Measurements from ENCODE around the gene LOXL4.
A peak's percentile ranks its signal among the peaks of the same experiment; 100 is the strongest.

LOXL4 gene

DNA sequence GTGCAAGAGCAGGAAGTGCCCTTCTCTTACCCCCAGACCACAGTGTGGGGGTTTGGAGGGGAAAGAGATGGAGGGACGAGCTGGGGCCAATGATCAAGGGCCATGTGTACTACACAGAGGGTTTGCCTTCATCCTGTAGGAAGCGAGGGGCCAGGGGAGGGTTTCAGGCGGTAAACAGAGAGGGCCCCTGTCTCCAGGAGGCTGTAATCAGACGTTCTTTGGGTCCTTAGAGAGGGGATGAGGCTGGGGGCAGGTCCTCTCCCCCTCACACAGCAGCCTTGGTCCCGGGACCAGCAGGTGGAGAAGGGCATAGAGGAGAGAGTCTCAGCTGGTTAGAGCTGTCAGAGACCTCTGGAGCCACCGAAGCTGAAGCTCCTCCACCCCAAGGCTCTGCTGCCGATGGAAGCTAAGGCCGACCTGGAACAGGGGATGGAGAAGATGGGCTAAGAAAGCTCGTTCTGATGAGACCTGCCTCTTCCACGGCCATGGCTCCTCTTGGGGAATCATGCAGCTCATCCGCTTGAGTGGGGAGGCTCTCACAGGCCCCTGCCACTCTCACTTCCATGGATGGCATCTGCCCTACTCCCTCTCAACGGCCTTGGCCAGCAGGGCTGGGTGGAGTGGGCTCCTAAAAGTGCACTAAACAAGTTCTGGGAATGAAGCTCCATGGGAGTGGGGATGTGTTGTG is 3.5 kb downstream of the LOXL4 start:
- DNase-seq (ENCODE audit: low read depth) = no peak

DNA sequence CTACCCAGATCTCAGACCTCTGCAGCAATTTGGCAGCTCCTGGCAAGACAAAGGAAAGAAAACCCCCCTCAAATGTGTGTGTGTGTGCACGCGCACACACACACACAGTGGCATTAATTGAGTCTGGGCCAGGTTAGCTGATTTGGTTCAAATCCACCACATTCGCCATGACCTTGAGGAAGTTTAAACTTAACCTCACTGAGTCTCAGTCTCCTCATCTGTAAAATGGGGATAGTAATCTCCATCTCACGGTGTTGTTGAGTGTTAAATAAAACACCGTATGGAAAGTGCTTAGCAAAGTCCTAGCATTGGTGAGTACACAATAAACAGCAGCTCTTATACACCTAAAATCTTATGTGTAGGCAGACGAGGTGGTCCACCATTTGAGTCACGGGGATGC is 4.9 kb downstream of the LOXL4 start:
- no peak for DNase-seq (ENCODE audit: low read depth)

DNA sequence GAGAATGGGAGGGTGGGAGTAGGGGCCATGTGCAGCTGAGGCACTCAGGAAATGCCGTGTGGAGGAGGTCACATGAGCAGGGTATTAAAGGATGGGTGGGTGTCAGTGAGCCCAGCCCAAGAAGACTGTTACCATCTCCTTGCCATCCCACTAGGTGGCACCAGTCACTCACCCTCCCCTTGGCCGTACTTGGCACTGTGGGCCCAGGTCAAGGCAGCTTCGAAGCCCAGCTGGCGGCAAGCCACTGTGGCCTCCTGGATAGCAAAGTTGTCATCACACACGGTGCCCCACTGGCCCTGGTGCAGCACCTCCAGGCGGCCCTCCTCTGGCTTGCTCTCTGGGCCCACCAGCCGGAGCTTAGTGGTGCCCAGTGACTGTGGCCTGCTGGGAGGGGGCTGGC is 5.4 kb downstream of the LOXL4 start:
- peak; percentile 62 for DNase-seq (ENCODE audit: low read depth)

DNA sequence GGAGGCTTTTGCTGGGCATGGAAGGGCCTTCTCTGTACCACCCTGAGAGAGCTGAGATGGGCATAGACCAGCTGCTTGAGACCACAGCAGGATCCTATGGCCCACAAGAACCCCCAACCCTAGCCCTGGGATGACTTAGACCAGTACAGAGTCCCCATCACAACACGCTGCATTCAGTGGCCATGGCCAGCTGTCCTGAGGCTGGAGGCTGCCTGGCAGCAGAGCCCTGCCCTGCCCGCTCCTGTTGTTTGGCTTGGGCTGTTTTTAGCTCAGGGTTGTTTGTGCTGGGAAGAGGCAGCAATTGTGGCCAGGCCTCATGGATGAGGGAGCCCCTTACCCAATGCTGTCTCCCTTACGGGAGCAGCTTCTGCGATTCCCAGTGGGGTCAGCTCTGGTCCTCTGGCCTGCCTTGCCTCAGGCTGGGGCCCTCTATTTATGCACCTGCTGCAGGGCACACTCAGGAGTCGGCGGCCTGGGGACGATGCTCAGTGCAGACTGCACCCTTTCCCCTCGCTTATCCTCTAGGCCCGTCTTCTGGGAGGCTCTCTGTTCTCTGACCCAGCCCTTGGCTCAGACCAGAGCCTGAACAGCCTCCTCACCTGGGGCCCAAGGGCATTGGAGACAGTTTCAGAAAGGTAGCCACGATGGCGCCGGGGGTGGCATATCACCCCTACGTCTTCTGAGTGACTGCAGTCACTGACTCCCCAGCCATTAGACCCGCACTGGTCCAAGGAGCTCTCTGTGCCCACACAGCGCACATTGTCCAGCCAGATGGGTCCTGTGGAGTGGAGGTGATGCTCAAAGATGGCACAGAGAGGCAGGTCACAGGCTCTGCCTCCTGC is 6.3 kb downstream of the LOXL4 start:
- DNase-seq (ENCODE audit: low read depth) = no peak

DNA sequence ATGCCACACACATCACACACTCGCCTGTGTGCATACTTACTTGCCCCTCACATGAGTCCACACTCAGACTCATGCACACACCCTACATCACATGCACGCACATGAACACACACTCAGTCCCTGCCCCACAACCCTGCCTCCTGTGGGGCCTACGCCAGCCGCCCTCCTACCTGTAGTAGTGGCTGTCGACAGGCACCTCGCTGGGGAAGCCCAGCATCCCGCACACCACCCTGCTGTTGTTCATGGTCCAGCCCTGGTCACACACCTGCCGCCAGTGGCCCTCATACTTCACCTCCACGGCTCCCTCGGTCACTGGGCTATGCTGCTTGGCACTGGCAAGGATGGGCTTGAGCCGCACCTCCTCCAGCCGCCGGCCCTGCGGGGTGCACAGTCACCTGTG is 7.2 kb downstream of the LOXL4 start:
- DNase-seq (ENCODE audit: low read depth) = no peak

DNA sequence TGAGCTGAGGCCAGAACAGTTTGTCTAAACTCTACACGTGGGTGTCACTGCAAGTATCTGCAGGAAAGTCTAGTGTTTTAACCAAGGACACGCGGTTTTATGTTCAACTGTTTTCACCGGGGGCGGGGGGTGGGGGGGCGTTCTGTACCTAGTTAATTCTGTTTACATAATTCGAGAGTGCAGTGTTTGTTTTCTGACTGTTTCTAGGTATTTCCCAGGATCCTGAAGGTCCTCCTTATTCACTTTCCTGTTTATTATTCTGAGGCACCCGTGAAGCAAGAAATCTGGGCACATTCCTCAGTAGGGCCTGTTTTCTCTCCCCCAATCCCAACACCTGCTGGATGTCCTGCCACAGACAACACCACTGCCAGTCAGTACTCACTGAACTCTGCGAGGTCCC is 7.6 kb downstream of the LOXL4 start:
- no peak for DNase-seq (ENCODE audit: low read depth)

DNA sequence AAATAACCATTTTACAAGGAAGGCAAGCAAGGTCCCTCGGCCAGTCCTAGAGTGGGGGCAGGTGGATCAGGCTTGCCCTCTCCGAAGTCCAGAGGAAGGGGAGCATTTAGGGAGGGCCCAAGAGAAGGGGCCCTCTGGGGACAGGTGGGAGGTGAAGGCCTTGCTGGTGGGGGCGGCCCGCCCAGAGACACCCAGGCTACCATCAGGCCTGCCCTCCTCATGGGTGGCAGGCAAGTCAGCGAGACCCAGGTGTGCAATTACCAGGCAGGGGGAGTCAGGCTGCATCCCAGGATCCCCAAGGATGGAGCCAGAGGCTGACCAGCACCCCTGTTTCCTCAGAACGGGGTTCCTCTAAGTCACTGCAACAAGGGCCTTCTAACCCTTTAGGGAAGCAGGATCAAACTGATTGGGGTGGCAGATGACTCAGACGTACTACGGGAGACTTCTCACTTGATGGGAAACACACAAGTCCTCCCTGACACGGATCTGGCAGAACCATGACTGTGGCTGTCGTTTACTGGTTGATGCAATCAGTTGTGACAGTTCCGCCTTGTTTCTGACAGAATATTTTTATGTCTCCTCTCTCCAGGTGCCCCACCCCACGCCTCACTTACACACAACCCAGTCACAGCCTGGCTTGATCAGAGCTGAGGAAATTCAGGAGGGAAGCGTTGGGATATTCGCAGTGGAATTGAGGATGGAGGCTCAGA is 8.2 kb downstream of the LOXL4 start:
- peak; percentile 35 for DNase-seq (ENCODE audit: low read depth)

DNA sequence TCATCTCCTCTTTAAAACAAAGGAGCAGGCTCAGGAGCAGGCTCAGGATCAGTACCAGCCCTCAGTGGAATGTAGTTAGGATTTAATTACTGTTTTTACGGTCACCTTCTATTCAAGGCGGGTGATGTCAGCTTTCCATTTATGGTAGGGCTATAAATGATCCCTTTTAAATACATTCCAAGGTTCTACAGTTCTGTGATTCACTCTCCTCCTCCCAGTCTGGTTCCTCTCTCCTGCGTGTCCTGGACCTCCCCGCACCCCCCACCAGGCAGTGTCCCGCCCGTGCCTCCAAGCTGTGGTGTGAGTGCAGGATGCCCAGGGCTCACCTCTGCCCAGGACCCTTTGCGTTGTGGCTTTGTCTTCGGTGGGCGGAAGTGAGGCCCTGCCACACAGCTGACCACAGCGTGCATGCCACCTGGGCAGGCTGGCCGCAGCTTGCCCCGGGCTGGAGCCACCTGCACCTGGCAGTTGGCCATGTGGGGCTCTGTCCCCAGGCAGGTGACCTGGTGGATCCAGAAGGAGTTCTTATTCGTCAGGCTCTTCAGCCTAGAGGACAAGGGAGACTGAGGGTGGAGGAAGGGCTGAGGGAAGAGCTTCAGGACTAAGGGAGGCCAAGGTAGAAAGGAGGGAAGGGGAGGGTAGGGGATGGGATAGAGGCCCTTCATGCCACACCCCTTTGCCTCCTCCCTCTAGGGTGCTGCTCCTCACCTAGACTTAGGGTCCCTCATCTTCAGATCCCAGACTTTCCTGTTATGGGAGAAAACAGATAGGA is 9.1 kb downstream of the LOXL4 start:
- DNase-seq (ENCODE audit: low read depth) = no peak

DNA sequence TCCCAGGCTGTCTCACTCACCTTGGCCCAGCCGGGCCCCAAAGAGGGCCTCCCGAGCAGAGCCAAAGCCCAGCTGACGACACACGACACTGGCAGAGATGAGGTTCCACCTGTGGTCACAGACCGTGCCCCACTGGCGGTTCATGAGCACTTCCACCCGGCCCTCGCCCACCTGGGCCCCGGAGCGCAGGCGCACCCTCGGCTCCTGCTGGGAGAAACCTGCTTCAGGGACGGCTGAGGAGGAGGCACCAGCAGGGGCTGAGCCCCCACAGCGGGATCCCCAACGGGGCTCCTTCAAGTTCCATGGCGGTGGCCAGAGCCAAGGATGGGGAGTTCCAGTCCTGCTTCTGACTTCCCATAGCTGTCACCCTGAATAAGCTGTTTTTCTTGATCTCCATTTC is 10.0 kb downstream of the LOXL4 start:
- DNase-seq (ENCODE audit: low read depth) = no peak

DNA sequence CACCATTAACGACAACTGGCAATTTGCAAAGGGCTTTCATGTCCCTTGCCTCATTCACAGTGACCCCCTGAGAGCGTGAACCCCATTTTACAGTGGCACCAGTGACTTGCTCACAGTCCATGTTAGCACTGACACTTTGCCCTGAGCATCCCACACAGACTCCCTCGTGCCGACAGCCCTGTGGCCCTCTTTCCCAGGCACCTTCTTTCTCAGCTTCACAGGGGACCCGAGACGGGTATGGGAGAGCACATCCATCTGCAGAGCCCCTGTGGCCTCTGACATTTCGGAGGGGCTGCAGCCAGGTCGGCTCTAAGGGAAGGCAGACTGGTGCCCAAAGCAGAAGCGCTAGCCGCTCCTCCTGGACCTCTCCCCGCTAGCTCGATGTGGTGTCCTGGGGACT is 10.8 kb downstream of the LOXL4 start:
- no peak for DNase-seq (ENCODE audit: low read depth)

DNA sequence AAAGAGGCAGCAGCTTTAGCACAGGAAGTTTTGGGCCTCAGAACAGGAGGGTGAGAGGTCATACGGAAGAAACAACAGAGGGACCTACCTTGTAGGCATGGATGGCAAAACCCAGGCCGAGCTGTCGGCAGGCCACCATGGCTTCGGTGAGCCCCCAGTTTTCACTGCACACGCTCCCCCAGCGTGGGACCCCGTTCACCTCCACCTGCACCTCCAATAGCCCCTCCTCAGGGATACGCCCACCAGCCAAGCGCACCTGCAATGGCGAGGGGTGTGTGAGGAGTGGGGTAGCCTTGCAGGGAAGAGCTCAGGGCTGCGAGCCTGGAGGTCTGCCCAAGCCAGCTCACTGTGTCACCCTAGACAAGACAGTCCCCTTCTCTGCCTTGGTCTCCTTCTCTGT is 11.3 kb downstream of the LOXL4 start:
- DNase-seq (ENCODE audit: low read depth) = no peak

DNA sequence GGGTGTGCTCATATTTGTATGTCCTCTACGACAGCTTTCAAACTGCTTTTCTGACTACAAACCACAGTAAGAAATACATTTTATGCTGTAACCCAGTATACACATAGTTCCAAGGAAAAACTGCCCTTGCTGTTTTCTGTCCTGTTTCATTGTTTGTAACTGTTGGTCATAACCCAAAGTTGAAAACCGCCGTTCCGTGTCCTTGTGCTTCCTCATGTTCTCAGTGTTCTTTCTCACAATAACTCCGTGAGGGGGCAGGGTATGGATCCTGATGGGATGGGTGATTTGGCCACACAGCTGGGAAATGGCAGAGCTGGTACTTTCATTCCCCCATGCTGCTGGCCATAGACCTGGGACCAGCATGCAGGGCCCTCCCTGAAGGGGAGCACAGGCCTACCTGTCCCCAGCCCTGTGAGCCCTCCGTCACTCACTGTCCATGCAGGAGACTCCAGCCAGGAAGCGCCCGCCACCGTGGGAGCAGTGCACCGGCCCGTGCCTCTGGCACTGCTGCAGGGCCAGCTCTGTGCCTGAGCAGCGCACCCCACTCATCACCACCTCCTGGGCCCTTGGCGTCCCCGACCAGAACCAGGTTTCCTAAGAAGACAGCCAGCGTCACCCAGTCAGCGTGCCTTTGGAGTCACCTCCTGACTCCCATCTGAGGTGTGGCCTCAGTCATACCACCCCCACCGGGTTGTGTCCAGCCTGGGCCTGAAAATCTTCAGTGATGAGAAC is 12.7 kb downstream of the LOXL4 start:
- no peak for DNase-seq (ENCODE audit: low read depth)

DNA sequence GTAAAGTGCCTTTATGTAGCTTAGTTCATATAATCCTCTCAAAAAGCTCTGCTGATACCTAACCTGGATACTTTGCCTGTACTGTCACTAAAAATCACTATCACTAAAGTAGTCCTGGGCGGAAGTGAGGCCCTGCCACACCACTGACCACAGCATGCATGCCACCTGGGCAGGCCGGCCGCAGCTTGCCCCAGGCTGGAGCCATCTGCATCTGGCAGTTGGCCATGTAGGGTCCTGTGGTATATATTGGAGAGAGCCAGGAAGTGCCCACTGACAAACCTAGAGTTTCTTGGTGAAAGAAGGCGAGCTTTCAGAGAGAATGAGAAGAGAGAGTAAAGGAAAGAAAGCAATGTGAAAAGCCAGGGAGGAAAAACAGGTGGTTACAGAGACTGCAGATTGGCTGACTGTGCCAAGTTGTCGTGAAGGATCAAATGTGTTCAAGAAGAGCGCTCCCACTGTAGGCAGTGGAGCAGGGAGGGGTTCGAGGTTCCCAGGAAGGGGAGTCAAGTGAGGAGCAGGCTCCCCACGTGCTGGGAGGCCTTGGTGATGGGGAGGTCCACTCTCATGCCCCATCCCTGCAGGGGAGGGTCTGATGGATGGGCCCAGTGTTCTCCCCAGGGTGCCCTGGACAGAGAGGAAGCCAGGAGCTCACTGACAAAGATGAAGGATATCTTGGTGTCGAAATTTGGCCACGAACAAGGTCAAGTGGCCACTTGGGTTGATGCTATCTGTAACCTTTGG is 13.6 kb downstream of the LOXL4 start:
- DNase-seq (ENCODE audit: low read depth) = no peak

DNA sequence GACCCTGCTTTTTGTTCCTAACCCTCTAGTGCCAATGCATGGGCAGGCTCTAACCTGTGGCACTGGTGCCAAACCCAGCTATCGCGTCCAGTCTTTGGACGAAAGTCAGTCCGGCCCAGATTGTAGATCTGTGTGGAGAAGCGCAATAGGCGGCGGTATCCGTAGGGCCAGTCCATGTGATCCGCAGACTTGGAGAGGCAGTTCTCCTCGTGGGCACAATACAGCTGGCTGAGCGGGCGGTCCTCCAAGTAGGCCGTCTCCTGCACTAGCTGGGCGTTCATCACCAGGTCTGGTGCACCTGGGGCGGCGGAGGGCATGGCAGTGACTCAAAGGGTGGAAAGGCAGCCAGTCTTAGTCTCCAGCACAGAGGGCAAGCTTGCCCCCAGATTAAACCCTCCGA is 14.5 kb downstream of the LOXL4 start:
- DNase-seq (ENCODE audit: low read depth) = no peak

DNA sequence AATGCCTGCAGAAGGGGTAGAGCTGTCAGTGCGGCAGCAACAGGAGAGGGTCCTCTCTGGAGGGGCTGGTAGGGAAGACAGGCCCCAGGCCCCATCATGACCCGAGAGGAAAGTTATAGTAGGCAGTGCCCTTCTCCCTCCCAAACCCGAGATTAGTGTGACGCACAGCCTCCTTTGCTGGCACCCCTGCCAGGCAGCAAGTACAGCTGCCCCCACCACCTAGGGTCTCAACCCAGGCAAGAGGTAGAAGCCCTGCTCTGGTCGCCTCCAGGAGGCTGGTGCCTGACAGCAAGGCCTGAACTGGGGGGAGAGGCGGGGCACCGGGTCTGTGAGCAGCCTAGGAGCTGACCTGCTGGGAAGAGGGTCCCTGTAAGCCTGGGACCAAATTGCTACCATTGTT is 15.5 kb downstream of the LOXL4 start:
- no peak for DNase-seq (ENCODE audit: low read depth)

DNA sequence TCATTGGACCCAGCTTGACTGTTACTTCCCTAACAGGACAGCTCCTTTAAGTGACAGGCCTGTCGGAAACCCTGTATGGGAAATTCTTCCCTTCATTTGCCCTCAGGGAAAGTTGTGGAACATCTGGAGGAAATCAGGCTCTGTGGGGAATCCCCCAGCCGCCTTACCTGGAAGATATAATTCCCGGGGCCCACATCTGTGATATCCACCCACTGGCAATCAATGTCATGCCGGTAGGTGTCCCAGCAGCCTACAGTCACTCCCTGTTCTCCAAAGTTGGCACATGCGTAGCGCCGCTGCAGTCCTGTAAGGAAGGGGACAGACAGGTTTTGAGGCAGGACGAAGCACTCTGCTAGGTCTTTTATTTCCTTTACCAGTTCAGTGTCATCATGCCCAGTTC is 16.6 kb downstream of the LOXL4 start:
- no peak for DNase-seq (ENCODE audit: low read depth)

DNA sequence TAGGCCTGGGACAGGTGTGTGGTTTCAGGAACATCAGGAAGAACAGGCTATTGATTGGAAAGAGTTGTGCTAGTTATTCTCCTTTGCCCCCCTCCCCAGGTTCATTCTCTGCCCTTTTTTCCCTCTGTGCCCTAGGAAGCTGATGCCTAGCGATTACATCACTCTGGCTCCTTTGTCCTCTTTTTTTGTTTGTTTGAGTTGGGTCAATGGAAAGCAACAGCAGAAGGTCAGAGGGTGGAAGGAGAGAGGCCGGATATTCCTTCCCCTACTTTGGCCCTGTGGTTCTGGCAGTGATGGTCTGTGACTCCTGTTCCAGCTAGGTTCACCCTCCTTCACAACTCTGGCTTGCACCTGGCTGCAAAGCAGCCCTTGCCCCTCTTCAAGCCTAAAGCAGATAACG is 18.9 kb downstream of the LOXL4 start:
- no peak for DNase-seq (ENCODE audit: low read depth)

DNA sequence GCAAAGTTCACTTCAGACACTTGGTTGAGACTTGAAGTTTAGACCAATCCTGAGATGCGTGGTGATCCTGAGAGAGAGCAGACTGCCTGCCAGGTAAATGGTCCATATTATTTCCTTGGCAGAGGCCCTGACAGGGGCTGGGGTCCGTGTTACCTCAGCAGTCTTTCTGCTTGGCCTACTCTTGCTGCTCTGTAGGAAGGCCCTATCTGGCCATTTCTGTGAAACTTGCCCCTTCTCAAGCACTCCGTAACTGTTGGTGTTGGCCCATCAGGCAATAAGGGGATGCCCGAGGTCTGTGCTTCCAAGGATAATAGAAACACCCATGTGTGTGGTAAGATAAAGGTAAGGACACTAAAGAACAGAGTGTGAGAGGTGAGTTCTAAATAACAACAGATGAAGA is 20.0 kb downstream of the LOXL4 start:
- DNase-seq (ENCODE audit: low read depth) = no peak

DNA sequence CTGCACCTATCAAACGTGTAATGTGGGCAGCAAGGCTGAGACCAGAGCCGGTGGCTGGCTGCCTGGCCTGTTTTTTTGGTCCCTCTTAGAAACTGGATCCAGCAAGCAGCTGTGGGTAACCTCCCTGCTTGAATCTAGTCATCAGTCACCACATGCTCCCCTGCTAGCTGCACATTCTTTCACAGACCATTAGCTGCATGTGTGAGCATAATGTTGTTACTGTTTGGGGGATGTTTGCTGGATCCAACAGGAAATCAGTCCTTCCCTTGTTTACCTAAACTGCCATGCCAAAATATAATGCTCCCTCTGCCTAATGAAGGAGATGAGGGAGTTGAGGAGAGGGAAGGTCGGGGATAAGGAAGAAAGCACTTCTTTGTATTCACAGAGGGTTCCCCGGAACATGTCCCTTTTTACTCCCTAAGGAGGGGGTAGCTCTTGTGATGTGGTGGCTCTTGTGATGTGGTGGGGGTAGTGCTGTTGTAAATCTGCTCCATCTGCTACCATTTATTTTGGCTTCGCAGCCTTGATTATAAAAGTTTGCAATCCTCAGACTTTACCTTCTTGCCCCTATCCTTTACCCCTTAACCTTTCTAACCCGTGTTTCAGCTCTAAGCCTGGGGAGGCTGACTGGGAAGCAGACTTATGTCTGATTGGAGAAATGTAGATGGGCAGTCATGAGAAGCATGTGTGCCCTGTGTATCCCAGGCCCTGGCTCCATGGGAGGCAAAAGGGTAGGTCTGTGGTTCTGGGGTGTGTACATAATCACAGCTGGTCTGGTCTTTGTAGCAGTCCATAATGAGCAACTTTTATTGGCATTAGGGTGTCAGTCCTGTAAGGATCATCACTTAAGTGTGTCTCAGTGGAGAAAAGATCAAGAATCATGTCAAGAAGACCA is 20.8 kb downstream of the LOXL4 start:
- no peak for DNase-seq (ENCODE audit: low read depth)

DNA sequence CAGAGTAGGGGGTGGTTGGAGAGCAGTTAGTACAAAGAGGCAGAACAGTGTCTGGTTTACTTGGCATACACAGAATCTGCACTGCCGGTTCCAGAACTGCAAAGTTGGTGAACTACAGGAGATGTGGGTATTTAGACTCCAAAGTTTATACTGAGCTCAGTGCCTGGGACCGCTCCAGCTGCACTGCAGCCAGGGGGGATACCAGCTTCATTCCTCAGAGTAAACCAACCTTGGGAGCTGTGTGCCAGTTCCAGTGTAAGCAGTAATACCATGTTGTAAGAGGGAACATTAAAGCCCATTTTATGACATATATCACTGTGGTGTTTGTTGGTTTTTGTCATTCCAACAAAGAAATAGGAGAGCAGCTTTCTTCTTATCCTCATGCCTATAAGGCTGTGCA is 23.4 kb downstream of the LOXL4 start:
- no peak for DNase-seq (ENCODE audit: low read depth)

Measured in ELR (cell line).